Activated CD8-positive, alpha-beta memory T cell treated with anti-CD3 and anti-CD28 coated beads, Interleukin-2, amount 10 ng/mL, durations not matched to agents 7 days and 5 days (primary cell): ENCODE data around the gene CEP72. TPM values are rescaled to one million over a fixed set of nuclear protein-coding genes. Genes with fewer than 3 reads are reported as not detected.
"Not testable (repeated sequence)": the region's sequence is repeated elsewhere in the genome, so short reads cannot be mapped to it uniquely, and the experiment has no call there.

Experiments used
- ATAC-seq: fragments of 150-1000 bp; cut with Tn5 transposase; one replicate; pipeline ENCODE4 v1.10.0; 2021; ENCODE audit warnings: moderate library complexity
- CTCF ChIA-PET: fragments of 350-600 bp; sonication (Branson Sonifier 250); formaldehyde crosslinking; loops from one replicate; lab custom pipeline; 2021; ENCODE audit warnings: antibody characterized with exemption; lab: Charles Lee
- DNase-seq: peaks from one replicate; pipeline ENCODE4 v3.0.0-alpha.2; 2020
- H3K27ac Mint-ChIP-seq: one replicate; pipeline ENCODE4 v1.8.0; 2021; ENCODE audit warnings: mild to moderate bottlenecking, mixed read lengths
- H3K27me3 Mint-ChIP-seq: one replicate; pipeline ENCODE4 v1.8.0; 2021; ENCODE audit warnings: mixed read lengths
- H3K36me3 Mint-ChIP-seq: one replicate; pipeline ENCODE4 v1.8.0; 2021; ENCODE audit warnings: mild to moderate bottlenecking, mixed read lengths
- H3K4me1 Mint-ChIP-seq: one replicate; pipeline ENCODE4 v1.8.0; 2021; ENCODE audit warnings: mixed read lengths
- H3K4me3 Mint-ChIP-seq: one replicate; pipeline ENCODE4 v1.8.0; 2021; ENCODE audit warnings: mild to moderate bottlenecking, moderate library complexity, mixed read lengths
- H3K9me3 Mint-ChIP-seq: one replicate; pipeline ENCODE4 v1.8.0; 2022; ENCODE audit warnings: low read depth, mixed read lengths
- total RNA-seq, 2 experiments: library from RNA; stranded (reverse); gene quantifications; one replicate each; pipeline ENCODE4 v1.2.3, GENCODE V29; 2021

Gene CEP72
- total RNA-seq, 2 experiments from 2014 or later, result 32.2 to 40.5 TPM

- Mint-ChIP-seq H3K27me3 (no peaks in the 10 kb centered on the region), H3K4me3 (no peak overlapping the region), H3K9me3 (peaks cover under 1% of the 10 kb centered on the region), H3K36me3 (peaks cover 22% of the 10 kb centered on the region), H3K4me1 (peaks cover 12% of the 10 kb centered on the region), H3K27ac (no peak overlapping the region)
- no peak for ATAC-seq
- peak; percentile 34 for DNase-seq
- CTCF ChIA-PET, result interaction anchor here (1.0 to 1.4 kb wide), 2 partner anchors 8 to 173 kb away, joined by 3 to 4 read pairs; partner anchors contain the start of gene CEP72
Measured at GRCh38 chr5:620586-621180, 8.5 kb downstream of the CEP72 start.

GRCh38 chr5:621341-621761 is 9.2 kb downstream of the CEP72 start:
- Mint-ChIP-seq H3K27me3 (no peaks in the 10 kb centered on the region), H3K36me3 (peaks cover 23% of the 10 kb centered on the region), H3K27ac (no peak overlapping the region), H3K9me3 (no peaks in the 10 kb centered on the region), H3K4me1 (peaks cover 5% of the 10 kb centered on the region), H3K4me3 (no peak overlapping the region)
- ATAC-seq (no peak), DNase-seq (no peak)
- CTCF ChIA-PET, result interaction anchor here (1.0 kb wide), 1 partner anchor 9 kb away, joined by 3 read pairs; the partner anchor contains the start of gene CEP72

GRCh38 chr5:622359-622758 is 10.2 kb downstream of the CEP72 start:
- no peaks in the 10 kb centered on the region for H3K9me3 Mint-ChIP-seq
- H3K4me1 Mint-ChIP-seq, result no peaks in the 10 kb centered on the region
- H3K27ac Mint-ChIP-seq, result no peak overlapping the region
- CTCF ChIA-PET, result no interaction called here
- H3K4me3 Mint-ChIP-seq, result no peak overlapping the region
- DNase-seq (no peak), ATAC-seq (no peak)
- H3K36me3 Mint-ChIP-seq, result peaks cover 21% of the 10 kb centered on the region
- no peaks in the 10 kb centered on the region for H3K27me3 Mint-ChIP-seq

GRCh38 chr5:622946-623522 is 10.9 kb downstream of the CEP72 start:
- peaks cover 20% of the 10 kb centered on the region for H3K36me3 Mint-ChIP-seq
- ATAC-seq (no peak), DNase-seq (no peak)
- no peak overlapping the region for H3K27ac Mint-ChIP-seq
- H3K9me3 Mint-ChIP-seq, result no peaks in the 10 kb centered on the region
- CTCF ChIA-PET, result no interaction called here
- H3K27me3 Mint-ChIP-seq, result no peaks in the 10 kb centered on the region
- no peak overlapping the region for H3K4me3 Mint-ChIP-seq
- no peaks in the 10 kb centered on the region for H3K4me1 Mint-ChIP-seq

- CTCF ChIA-PET, result no interaction called here
- H3K36me3 Mint-ChIP-seq, result peaks cover 20% of the 10 kb centered on the region
- H3K27me3 Mint-ChIP-seq, result no peaks in the 10 kb centered on the region
- H3K27ac Mint-ChIP-seq, result no peak overlapping the region
- H3K9me3 Mint-ChIP-seq, result no peaks in the 10 kb centered on the region
- DNase-seq (no peak), ATAC-seq (no peak)
- H3K4me3 Mint-ChIP-seq, result no peak overlapping the region
- H3K4me1 Mint-ChIP-seq, result no peaks in the 10 kb centered on the region
Measured at GRCh38 chr5:623531-623930, 11.4 kb downstream of the CEP72 start.

GRCh38 chr5:624118-624950 is 12.2 kb downstream of the CEP72 start:
- H3K36me3 Mint-ChIP-seq, result peaks cover 23% of the 10 kb centered on the region
- no peaks in the 10 kb centered on the region for H3K27me3 Mint-ChIP-seq
- no peaks in the 10 kb centered on the region for H3K4me1 Mint-ChIP-seq
- no peak overlapping the region for H3K4me3 Mint-ChIP-seq
- DNase-seq, result no peak
- no peak overlapping the region for H3K27ac Mint-ChIP-seq
- no peak for ATAC-seq
- CTCF ChIA-PET, result no interaction called here
- no peaks in the 10 kb centered on the region for H3K9me3 Mint-ChIP-seq

GRCh38 chr5:624951-625230 is 12.8 kb downstream of the CEP72 start:
- H3K36me3 Mint-ChIP-seq, result peaks cover 20% of the 10 kb centered on the region

GRCh38 chr5:625516-625915 is 13.4 kb downstream of the CEP72 start:
- Mint-ChIP-seq H3K9me3 (no peaks in the 10 kb centered on the region), H3K36me3 (peaks cover 15% of the 10 kb centered on the region), H3K4me3 (no peak overlapping the region), H3K27ac (no peak overlapping the region), H3K4me1 (no peaks in the 10 kb centered on the region), H3K27me3 (no peaks in the 10 kb centered on the region)
- no peak for ATAC-seq
- CTCF ChIA-PET, result no interaction called here
- DNase-seq, result no peak

More at GRCh38 chr5:624951-625230, 12.8 kb downstream of the CEP72 start:
- no peak for DNase-seq
- H3K27ac Mint-ChIP-seq, result no peak overlapping the region
- H3K4me1 Mint-ChIP-seq, result no peaks in the 10 kb centered on the region
- no peak overlapping the region for H3K4me3 Mint-ChIP-seq
- CTCF ChIA-PET, result no interaction called here
- ATAC-seq, result no peak
- no peaks in the 10 kb centered on the region for H3K27me3 Mint-ChIP-seq
- H3K9me3 Mint-ChIP-seq, result no peaks in the 10 kb centered on the region

GRCh38 chr5:626850-627249 is 14.7 kb downstream of the CEP72 start:
- ATAC-seq (no peak), DNase-seq (no peak)
- Mint-ChIP-seq H3K9me3 (no peaks in the 10 kb centered on the region), H3K36me3 (peaks cover 12% of the 10 kb centered on the region), H3K4me1 (no peaks in the 10 kb centered on the region), H3K4me3 (no peak overlapping the region), H3K27me3 (no peaks in the 10 kb centered on the region), H3K27ac (no peak overlapping the region)
- CTCF ChIA-PET, result no interaction called here

- no peaks in the 10 kb centered on the region for H3K27me3 Mint-ChIP-seq
- CTCF ChIA-PET, result no interaction called here
- no peak overlapping the region for H3K4me3 Mint-ChIP-seq
- ATAC-seq (no peak), DNase-seq (no peak)
- H3K36me3 Mint-ChIP-seq, result peaks cover 11% of the 10 kb centered on the region
- no peaks in the 10 kb centered on the region for H3K9me3 Mint-ChIP-seq
- H3K27ac Mint-ChIP-seq, result no peak overlapping the region
- no peaks in the 10 kb centered on the region for H3K4me1 Mint-ChIP-seq
Measured at GRCh38 chr5:627840-628239, 15.7 kb downstream of the CEP72 start.

GRCh38 chr5:628351-629205 is 16.4 kb downstream of the CEP72 start:
- DNase-seq, CTCF ChIA-PET: not testable (repeated sequence)

GRCh38 chr5:633501-633955 is 21.4 kb downstream of the CEP72 start:
- Mint-ChIP-seq H3K9me3 (no peaks in the 10 kb centered on the region), H3K27me3 (no peaks in the 10 kb centered on the region), H3K4me1 (no peaks in the 10 kb centered on the region), H3K4me3 (no peak overlapping the region), H3K27ac (no peak overlapping the region), H3K36me3 (peaks cover 30% of the 10 kb centered on the region)
- DNase-seq, result peak; percentile 36
- CTCF ChIA-PET, result no interaction called here
- no peak for ATAC-seq

More at GRCh38 chr5:628351-629205, 16.4 kb downstream of the CEP72 start:
- H3K4me3 Mint-ChIP-seq, H3K9me3 Mint-ChIP-seq, H3K27ac Mint-ChIP-seq, ATAC-seq, H3K27me3 Mint-ChIP-seq, H3K4me1 Mint-ChIP-seq: not testable (repeated sequence)
- peaks cover 12% of the 10 kb centered on the region for H3K36me3 Mint-ChIP-seq

GRCh38 chr5:634191-634590 is 22.1 kb downstream of the CEP72 start:
- H3K4me3 Mint-ChIP-seq, result no peak overlapping the region
- peaks cover 27% of the 10 kb centered on the region for H3K36me3 Mint-ChIP-seq
- ATAC-seq (no peak), DNase-seq (peak; percentile 36)
- CTCF ChIA-PET, result no interaction called here
- no peaks in the 10 kb centered on the region for H3K9me3 Mint-ChIP-seq
- no peaks in the 10 kb centered on the region for H3K27me3 Mint-ChIP-seq
- H3K27ac Mint-ChIP-seq, result no peak overlapping the region
- no peaks in the 10 kb centered on the region for H3K4me1 Mint-ChIP-seq
